ENCODE data around the gene NXPE2.

NXPE2 gene

GRCh38 chr11:114705280-114706024 lies 27.1 kb downstream of the NXPE2 start:
- Mint-ChIP-seq H3K4me1 (ENCODE audit: low read depth) (no peaks in the 10 kb centered on the region), H3K4me3 (no peak overlapping the region), H3K36me3 (ENCODE audit: low read depth) (no peaks in the 10 kb centered on the region), H3K9me3 (peaks cover 9% of the 10 kb centered on the region), H3K27me3 (peaks cover 5% of the 10 kb centered on the region), H3K27ac (no peak overlapping the region)
- no peak for DNase-seq

- Mint-ChIP-seq H3K27me3 (peaks cover 5% of the 10 kb centered on the region), H3K4me3 (no peak overlapping the region), H3K36me3 (ENCODE audit: low read depth) (no peaks in the 10 kb centered on the region), H3K9me3 (peaks cover 18% of the 10 kb centered on the region), H3K4me1 (ENCODE audit: low read depth) (no peaks in the 10 kb centered on the region), H3K27ac (no peak overlapping the region)
- no peak for DNase-seq
Observed at GRCh38 chr11:114709960-114710359, 31.6 kb downstream of the NXPE2 start.

GRCh38 chr11:114713756-114714155 lies 35.4 kb downstream of the NXPE2 start:
- Mint-ChIP-seq H3K9me3 (peaks cover 16% of the 10 kb centered on the region), H3K4me1 (ENCODE audit: low read depth) (no peaks in the 10 kb centered on the region), H3K27ac (no peak overlapping the region), H3K36me3 (ENCODE audit: low read depth) (no peaks in the 10 kb centered on the region), H3K27me3 (no peaks in the 10 kb centered on the region), H3K4me3 (no peak overlapping the region)
- no peak for DNase-seq

- no peak for DNase-seq
- H3K4me1 Mint-ChIP-seq (ENCODE audit: low read depth) = no peaks in the 10 kb centered on the region
- no peak overlapping the region for H3K27ac Mint-ChIP-seq
- no peaks in the 10 kb centered on the region for H3K27me3 Mint-ChIP-seq
- no peak overlapping the region for H3K4me3 Mint-ChIP-seq
- H3K9me3 Mint-ChIP-seq = no peaks in the 10 kb centered on the region
- no peaks in the 10 kb centered on the region for H3K36me3 Mint-ChIP-seq (ENCODE audit: low read depth)
Observed at GRCh38 chr11:114719562-114719961, 41.2 kb downstream of the NXPE2 start.

- peaks cover 7% of the 10 kb centered on the region for H3K9me3 Mint-ChIP-seq
- no peak for DNase-seq
- no peak overlapping the region for H3K4me3 Mint-ChIP-seq
- H3K27me3 Mint-ChIP-seq = no peaks in the 10 kb centered on the region
- H3K36me3 Mint-ChIP-seq (ENCODE audit: low read depth) = no peaks in the 10 kb centered on the region
- H3K27ac Mint-ChIP-seq = no peak overlapping the region
- H3K4me1 Mint-ChIP-seq (ENCODE audit: low read depth) = no peaks in the 10 kb centered on the region
Observed at GRCh38 chr11:114724916-114725524, 46.7 kb downstream of the NXPE2 start.

GRCh38 chr11:114725623-114726022 lies 47.3 kb downstream of the NXPE2 start:
- Mint-ChIP-seq H3K4me1 (ENCODE audit: low read depth) (no peaks in the 10 kb centered on the region), H3K36me3 (ENCODE audit: low read depth) (no peaks in the 10 kb centered on the region), H3K4me3 (no peak overlapping the region), H3K27me3 (no peaks in the 10 kb centered on the region), H3K27ac (no peak overlapping the region), H3K9me3 (peaks cover 7% of the 10 kb centered on the region)
- no peak for DNase-seq

GRCh38 chr11:114736806-114737205 lies 58.5 kb downstream of the NXPE2 start:
- no peak for DNase-seq
- Mint-ChIP-seq H3K4me1 (ENCODE audit: low read depth) (no peaks in the 10 kb centered on the region), H3K9me3 (peaks cover 6% of the 10 kb centered on the region), H3K27ac (no peak overlapping the region), H3K36me3 (ENCODE audit: low read depth) (no peaks in the 10 kb centered on the region), H3K4me3 (no peak overlapping the region), H3K27me3 (peaks cover 17% of the 10 kb centered on the region)

GRCh38 chr11:114738954-114739353 lies 60.6 kb downstream of the NXPE2 start:
- Mint-ChIP-seq H3K36me3 (ENCODE audit: low read depth) (no peaks in the 10 kb centered on the region), H3K4me3 (no peak overlapping the region), H3K9me3 (peaks cover 8% of the 10 kb centered on the region), H3K27ac (no peak overlapping the region), H3K27me3 (peaks cover 11% of the 10 kb centered on the region), H3K4me1 (ENCODE audit: low read depth) (no peaks in the 10 kb centered on the region)
- DNase-seq = peak; percentile 36

GRCh38 chr11:114745150-114745671 lies 66.9 kb downstream of the NXPE2 start:
- H3K36me3 Mint-ChIP-seq (ENCODE audit: low read depth) = no peaks in the 10 kb centered on the region
- H3K27ac Mint-ChIP-seq = no peak overlapping the region
- DNase-seq = no peak
- H3K4me1 Mint-ChIP-seq (ENCODE audit: low read depth) = no peaks in the 10 kb centered on the region
- no peak overlapping the region for H3K4me3 Mint-ChIP-seq
- peaks cover 12% of the 10 kb centered on the region for H3K27me3 Mint-ChIP-seq
- peaks cover 8% of the 10 kb centered on the region for H3K9me3 Mint-ChIP-seq

GRCh38 chr11:114746013-114746412 lies 67.7 kb downstream of the NXPE2 start:
- Mint-ChIP-seq H3K36me3 (ENCODE audit: low read depth) (no peaks in the 10 kb centered on the region), H3K27ac (no peak overlapping the region), H3K4me1 (ENCODE audit: low read depth) (no peaks in the 10 kb centered on the region), H3K4me3 (no peak overlapping the region), H3K27me3 (peaks cover 13% of the 10 kb centered on the region), H3K9me3 (peaks cover 8% of the 10 kb centered on the region)
- DNase-seq = no peak

All from activated T-cell treated with anti-CD3 and anti-CD28 coated beads, Interleukin-2, amount 50 U/mL, for 24 hours (primary cell).